Spleen (tissue), 7 donors: ENCODE data around the gene YJU2.

Experiments
- POLR2A ChIP-seq, 3 donors: fragments of 450-650 bp; IDR thresholded peaks; one replicate each; pipeline ENCODE4 v1.5.1; 2017; ENCODE audit warnings: antibody characterized with exemption in 3 of 3, mild to moderate bottlenecking in 1 of 3
- TF ChIP-seq, protein P1 (sequence below), 11 experiments: fragments of 200-600 bp in 7 of 11; fragments of 450-650 bp in 4 of 11; sonication (generic) in 4 of 11; IDR thresholded peaks in 8 of 11; conservative IDR thresholded peaks in 3 of 11; 1 replicate in 7 of 11; 2 replicates in 4 of 11; pipeline versions ENCODE4 v1.4.0 to v1.8.0; 2016 to 2021; ENCODE audit warnings: antibody characterized with exemption in 11 of 11, inconsistent platforms in 4 of 11, mild to moderate bottlenecking in 1 of 11
- donor health status: DM: no; HTN: no; CAD: no; lungs with moderate emphysema.
- donor health status: DM: no; HTN: no; CAD: no.
- donor health status: DM: no; HTN: no; CAD: no.

DNA sequence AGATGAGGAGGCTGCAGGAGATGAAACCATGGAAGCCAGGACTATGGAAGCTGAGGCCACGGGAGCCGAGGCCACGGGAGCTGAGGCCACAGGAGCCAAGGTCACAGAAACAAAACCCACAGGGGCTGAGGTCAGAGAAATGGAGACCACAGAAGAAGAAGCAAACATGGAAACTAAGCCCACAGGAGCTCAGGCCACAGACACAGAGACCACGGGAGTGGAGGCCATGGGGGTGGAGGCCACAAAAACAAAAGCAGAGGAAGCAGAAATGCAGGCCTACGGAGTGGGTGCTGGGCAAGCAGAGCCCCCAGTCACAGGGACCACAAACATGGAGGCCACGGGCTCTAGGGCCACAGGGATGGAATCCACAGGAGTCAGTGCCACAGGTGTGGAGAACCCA lies 30.0 kb upstream of the YJU2 start:
- TF ChIP-seq POLR2A (IDR thresholded peaks at IDR 0.05), result no peak
- TF ChIP-seq, protein P1, sequence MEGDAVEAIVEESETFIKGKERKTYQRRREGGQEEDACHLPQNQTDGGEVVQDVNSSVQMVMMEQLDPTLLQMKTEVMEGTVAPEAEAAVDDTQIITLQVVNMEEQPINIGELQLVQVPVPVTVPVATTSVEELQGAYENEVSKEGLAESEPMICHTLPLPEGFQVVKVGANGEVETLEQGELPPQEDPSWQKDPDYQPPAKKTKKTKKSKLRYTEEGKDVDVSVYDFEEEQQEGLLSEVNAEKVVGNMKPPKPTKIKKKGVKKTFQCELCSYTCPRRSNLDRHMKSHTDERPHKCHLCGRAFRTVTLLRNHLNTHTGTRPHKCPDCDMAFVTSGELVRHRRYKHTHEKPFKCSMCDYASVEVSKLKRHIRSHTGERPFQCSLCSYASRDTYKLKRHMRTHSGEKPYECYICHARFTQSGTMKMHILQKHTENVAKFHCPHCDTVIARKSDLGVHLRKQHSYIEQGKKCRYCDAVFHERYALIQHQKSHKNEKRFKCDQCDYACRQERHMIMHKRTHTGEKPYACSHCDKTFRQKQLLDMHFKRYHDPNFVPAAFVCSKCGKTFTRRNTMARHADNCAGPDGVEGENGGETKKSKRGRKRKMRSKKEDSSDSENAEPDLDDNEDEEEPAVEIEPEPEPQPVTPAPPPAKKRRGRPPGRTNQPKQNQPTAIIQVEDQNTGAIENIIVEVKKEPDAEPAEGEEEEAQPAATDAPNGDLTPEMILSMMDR (IDR thresholded peaks at IDR 0.05 in 8 of 11, conservative IDR thresholded peaks at IDR 0.05 in 3 of 11), result no peak
